H1 (cell line): ENCODE measurements around the gene SLC19A1. TPM values are rescaled to one million over a fixed set of nuclear protein-coding genes. Genes with fewer than 3 reads are reported as not detected.

Experiments
- CTCF ChIA-PET: fragments of 300-600 bp; sonication (Branson Sonifier 250); formaldehyde crosslinking; loops from one replicate; lab custom pipeline; 2021; ENCODE audit not compliant: partially characterized antibody; lab: Charles Lee
- POLR2A ChIA-PET: fragments of 300-600 bp; sonication (Branson Sonifier 250); formaldehyde crosslinking; loops from one replicate; lab custom pipeline; 2021; ENCODE audit warnings: inconsistent platforms; ENCODE audit not compliant: partially characterized antibody; lab: Charles Lee
- DNase-seq, 2 experiments: peaks; one replicate each; pipeline versions ENCODE4 v3.0.0 to v3.0.0-alpha.2; 2010 to 2022; ENCODE audit warnings: low spot score in 2 of 2, low read depth in 1 of 2, mixed read lengths in 1 of 2
- FAIRE-seq: peaks from 2 replicates; lab custom pipeline; 2011; peaks lifted over from hg19 to GRCh38; lab: Jason Lieb, UNC
- H2AFZ ChIP-seq: 2 replicates; pipeline ENCODE4 v1.8.1; 2012; ENCODE audit warnings: low read length, inconsistent platforms
- H2AK5ac ChIP-seq: 2 replicates; pipeline ENCODE4 v1.6.1; 2013; ENCODE audit warnings: low read depth, low read length
- H2BK120ac ChIP-seq: replicated peaks from 2 replicates; pipeline ENCODE3; 2013; ENCODE audit warnings: low read depth, low read length, inconsistent platforms
- H2BK12ac ChIP-seq: 2 replicates; pipeline ENCODE4 v1.6.1; 2013; ENCODE audit warnings: low read depth, low read length
- H2BK15ac ChIP-seq: 2 replicates; pipeline ENCODE4 v1.6.1; 2013; ENCODE audit warnings: low read length
- H2BK20ac ChIP-seq: 2 replicates; pipeline ENCODE4 v1.6.1; 2013; ENCODE audit warnings: low read length
- H2BK5ac ChIP-seq: 2 replicates; pipeline ENCODE4 v1.6.1; 2013; ENCODE audit warnings: low read depth, low read length
- H3K14ac ChIP-seq: 2 replicates; pipeline ENCODE4 v1.6.1; 2013; ENCODE audit warnings: inconsistent platforms; ENCODE audit not compliant: insufficient read length
- H3K18ac ChIP-seq: 2 replicates; pipeline ENCODE4 v1.6.1; 2013; ENCODE audit warnings: low read length; ENCODE audit errors: extremely low read depth
- H3K23ac ChIP-seq: 2 replicates; pipeline ENCODE4 v1.6.1; 2013; ENCODE audit warnings: inconsistent platforms; ENCODE audit not compliant: insufficient read length
- H3K23me2 ChIP-seq: 2 replicates; pipeline ENCODE4 v1.6.1; 2013; ENCODE audit warnings: low read depth, low read length
- H3K27ac ChIP-seq: 2 replicates; pipeline ENCODE4 v1.6.1; 2011; ENCODE audit warnings: low read depth, low read length, inconsistent platforms
- H3K27me3 ChIP-seq, 4 experiments: replicated peaks in 1 of 4; 1 replicate in 1 of 4; 2 replicates in 3 of 4; pipeline versions ENCODE4 v1.6.1 to v1.8.1; 2011 to 2013; ENCODE audit warnings: low read length in 3 of 4, mild to moderate bottlenecking in 3 of 4, inconsistent platforms in 2 of 4, mixed read lengths in 2 of 4, moderate library complexity in 1 of 4; ENCODE audit not compliant: control insufficient read depth in 3 of 4, insufficient read depth in 3 of 4; ENCODE audit errors: extremely low read depth in 1 of 4
- H3K36me3 ChIP-seq, 4 experiments: 2 replicates each; pipeline versions ENCODE4 v1.6.1 to v1.8.1; 2011 to 2013; ENCODE audit warnings: mild to moderate bottlenecking in 4 of 4, low read length in 3 of 4, moderate library complexity in 2 of 4, control low read depth in 1 of 4, inconsistent platforms in 1 of 4; ENCODE audit not compliant: insufficient read depth in 4 of 4, control insufficient read depth in 2 of 4
- H3K4ac ChIP-seq: replicated peaks from 2 replicates; pipeline ENCODE3; 2013; ENCODE audit warnings: low read length, low read depth, mixed read lengths, inconsistent platforms; ENCODE audit not compliant: insufficient read length
- H3K4me1 ChIP-seq, 4 experiments: replicated peaks in 1 of 4; 1 replicate in 1 of 4; 2 replicates in 3 of 4; pipeline versions ENCODE4 v1.6.1 to v1.8.1; 2011 to 2013; ENCODE audit warnings: low read length in 3 of 4, inconsistent platforms in 2 of 4, mixed read lengths in 1 of 4; ENCODE audit not compliant: insufficient read depth in 4 of 4, control insufficient read depth in 3 of 4
- H3K4me2 ChIP-seq, 2 experiments: 2 replicates each; pipeline versions ENCODE4 v1.6.1 to v1.8.1; 2011 to 2013; ENCODE audit warnings: low read depth in 2 of 2, low read length in 2 of 2, control low read depth in 1 of 2, inconsistent platforms in 1 of 2, mild to moderate bottlenecking in 1 of 2; ENCODE audit not compliant: insufficient read depth in 1 of 2
- H3K4me3 ChIP-seq, 4 experiments: fragments of 200-600, 300-600 bp in 1 of 4; sonication (generic), shearing (Covaris generic), sonication (Bioruptor Twin) in 1 of 4; 2 replicates each; pipeline versions ENCODE4 v1.5.1 to v1.8.1; 2011 to 2016; ENCODE audit warnings: low read length in 4 of 4, low read depth in 3 of 4, control low read depth in 2 of 4, inconsistent platforms in 2 of 4, mild to moderate bottlenecking in 2 of 4, mixed read lengths in 1 of 4, moderate library complexity in 1 of 4; ENCODE audit not compliant: insufficient read depth in 2 of 4; ENCODE audit errors: extremely low read depth in 1 of 4
- H3K56ac ChIP-seq: replicated peaks from 2 replicates; pipeline ENCODE3; 2013; ENCODE audit warnings: low read depth, mild to moderate bottlenecking, mixed read lengths, low read length, inconsistent platforms; ENCODE audit not compliant: insufficient read length
- H3K79me1 ChIP-seq: 2 replicates; pipeline ENCODE4 v1.6.1; 2013; ENCODE audit warnings: low read depth, low read length, control low read depth
- H3K79me2 ChIP-seq, 2 experiments: 2 replicates each; pipeline versions ENCODE4 v1.6.1 to v1.8.1; 2012 to 2013; ENCODE audit warnings: low read length in 2 of 2, mild to moderate bottlenecking in 2 of 2, inconsistent platforms in 1 of 2; ENCODE audit not compliant: insufficient read depth in 2 of 2, control insufficient read depth in 1 of 2
- H3K9ac ChIP-seq, 4 experiments: replicated peaks in 1 of 4; 1 replicate in 1 of 4; 2 replicates in 3 of 4; pipeline versions ENCODE4 v1.6.1 to v1.8.1; 2011 to 2013; ENCODE audit warnings: low read depth in 3 of 4, low read length in 3 of 4, control low read depth in 2 of 4, mild to moderate bottlenecking in 2 of 4, moderate library complexity in 2 of 4, inconsistent platforms in 1 of 4; ENCODE audit errors: extremely low read depth in 1 of 4
- H3K9me3 ChIP-seq, 2 experiments: 2 replicates each; pipeline versions ENCODE4 v1.6.1 to v1.8.1; 2012 to 2013; ENCODE audit warnings: mild to moderate bottlenecking in 2 of 2, moderate library complexity in 2 of 2, control low read depth in 1 of 2, inconsistent platforms in 1 of 2, low read depth in 1 of 2, low read length in 1 of 2, mixed read lengths in 1 of 2; ENCODE audit not compliant: insufficient read depth in 2 of 2
- H4K20me1 ChIP-seq, 2 experiments: replicated peaks in 1 of 2; 2 replicates each; pipeline versions ENCODE3 to v1.8.1; 2011 to 2013; ENCODE audit warnings: inconsistent platforms in 2 of 2, low read length in 2 of 2, mild to moderate bottlenecking in 1 of 2; ENCODE audit not compliant: insufficient read depth in 2 of 2, control insufficient read depth in 1 of 2
- H4K5ac ChIP-seq: 2 replicates; pipeline ENCODE4 v1.6.1; 2013; ENCODE audit warnings: low read length, low read depth, mixed read lengths, inconsistent platforms; ENCODE audit not compliant: insufficient read length
- H4K8ac ChIP-seq: 2 replicates; pipeline ENCODE4 v1.8.0; 2013; ENCODE audit warnings: mild to moderate bottlenecking, moderate library complexity, low read length, inconsistent platforms; ENCODE audit not compliant: insufficient read depth; ENCODE audit errors: extremely low read depth
- H4K91ac ChIP-seq: replicated peaks from 2 replicates; pipeline ENCODE3; 2013; ENCODE audit warnings: low read length, mixed read lengths, inconsistent platforms; ENCODE audit not compliant: insufficient read length
- BCL11A ChIP-seq, 2 experiments: IDR thresholded peaks; one replicate each; pipeline ENCODE4 v1.6.1; 2011; ENCODE audit warnings: low read depth in 2 of 2, low read length in 2 of 2, mild to moderate bottlenecking in 2 of 2
- CEBPB ChIP-seq: IDR thresholded peaks from 2 replicates; pipeline ENCODE4 v1.6.1; 2012; ENCODE audit warnings: low read depth, low read length
- CHD2 ChIP-seq: IDR thresholded peaks from 2 replicates; pipeline ENCODE4 v1.6.1; 2012; ENCODE audit warnings: low read length, improper control_type of control experiment
- CREB1 ChIP-seq: IDR thresholded peaks from 2 replicates; pipeline ENCODE4 v1.6.1; 2012; ENCODE audit warnings: inconsistent platforms
- EZH2 ChIP-seq: fragments of 200-600 bp; sonication (generic); IDR thresholded peaks from 2 replicates; pipeline ENCODE4 v1.7.1; 2012; ENCODE audit warnings: low read depth, mild to moderate bottlenecking, moderate library complexity, low read length, inconsistent platforms; ENCODE audit not compliant: severe bottlenecking
- GTF2F1 ChIP-seq: IDR thresholded peaks from 2 replicates; pipeline ENCODE4 v1.6.1; 2012; ENCODE audit warnings: low read depth, low read length, improper control_type of control experiment, borderline replicate concordance
- HDAC6 ChIP-seq: IDR thresholded peaks from one replicate; pipeline ENCODE4 v1.7.1; 2012; ENCODE audit warnings: low read depth, mild to moderate bottlenecking, inconsistent platforms, low read length, moderate library complexity
- JUND ChIP-seq: IDR thresholded peaks from 2 replicates; pipeline ENCODE4 v1.6.1; 2011; ENCODE audit warnings: mild to moderate bottlenecking, improper control_type of control experiment, low read length
- KDM1A ChIP-seq: fragments of 200-600, 300-600 bp; sonication (generic); IDR thresholded peaks from 2 replicates; pipeline ENCODE4 v1.7.1; 2016; ENCODE audit warnings: mild to moderate bottlenecking, low read length, borderline replicate concordance
- NANOG ChIP-seq: IDR thresholded peaks from 2 replicates; pipeline ENCODE4 v1.6.1; 2011; ENCODE audit warnings: low read length, low read depth, mild to moderate bottlenecking, inconsistent platforms; ENCODE audit not compliant: insufficient read depth, poor library complexity, severe bottlenecking
- RNF2 ChIP-seq: fragments of 200-900, 300-1000 bp; sonication (generic); IDR thresholded peaks from 2 replicates; pipeline ENCODE4 v1.7.1; 2016; ENCODE audit warnings: borderline replicate concordance, low read depth, mild to moderate bottlenecking, antibody characterized with exemption, low read length; ENCODE audit not compliant: poor library complexity, severe bottlenecking; ENCODE audit errors: missing control alignments
- RXRA ChIP-seq: IDR thresholded peaks from 2 replicates; pipeline ENCODE4 v1.6.1; 2011; ENCODE audit warnings: low read depth, mild to moderate bottlenecking, low read length, moderate library complexity; ENCODE audit not compliant: insufficient read depth
- SP1 ChIP-seq: IDR thresholded peaks from 2 replicates; pipeline ENCODE4 v1.6.1; 2011; ENCODE audit warnings: low read depth, low read length
- ZNF274 ChIP-seq: IDR thresholded peaks from 2 replicates; pipeline ENCODE4 v1.7.0; 2012; ENCODE audit warnings: low read length, borderline replicate concordance; ENCODE audit errors: extremely low read depth
- WGBS, 2 experiments: shearing (Covaris generic) in 1 of 2; methylation state at CpG; one replicate each; pipeline versions ENCODE4 v1.1.6 to v1.1.7; 2013 to 2015; ENCODE audit warnings: low lambda C conversion rate in 2 of 2, mixed read lengths in 2 of 2, inconsistent platforms in 1 of 2, low coverage in 1 of 2, missing lambda C conversion rate in 1 of 2; ENCODE audit not compliant: insufficient replicate concordance in 2 of 2, insufficient coverage in 1 of 2, insufficient read length in 1 of 2; ENCODE audit errors: extremely low coverage in 1 of 2, missing lambda C conversion rate in 1 of 2; 5-methylcytosine and 5-hydroxymethylcytosine counted together
- polyA plus RNA-seq, 7 experiments: library from polyadenylated mRNA; depleted of rRNA in 3 of 7; stranded (reverse) in 5 of 7; unstranded in 2 of 7; fragments of >200 nt in 5 of 7; fragments of 200-250 nt in 2 of 7; gene quantifications; 1 replicate in 5 of 7; 2 replicates in 1 of 7; 4 replicates in 1 of 7; pipeline versions ENCODE4 v1.2.1 to v1.2.3, GENCODE V29; 2011 to 2013; ENCODE audit warnings: missing spikeins in 2 of 7, mixed read lengths in 2 of 7
- total RNA-seq: library from RNA; stranded (reverse); fragmentation: NEBNext Ultra II Directional; extraction: Animal tissue kit (Norgen Biotek cat#: 25700); gene quantifications from 2 replicates; pipeline ENCODE4 v1.2.1, GENCODE V29; 2021

SLC19A1 gene
- total and polyA plus RNA-seq, 2 of the 8 experiments (the other 6 are each of a cell fraction or from before 2014, with no cell fraction given): 31.6 to 43.8 TPM

- no peak overlapping the region for H2BK120ac ChIP-seq
- no peak overlapping the region for H3K27ac ChIP-seq
- no peaks in the 10 kb centered on the region for H3K36me3 ChIP-seq
- H4K5ac ChIP-seq: no peak overlapping the region
- H2BK12ac ChIP-seq: no peak overlapping the region
- H2BK5ac ChIP-seq: no peak overlapping the region
- FAIRE-seq (no peak), DNase-seq (no peak)
- no peak overlapping the region for H3K18ac ChIP-seq
- no peaks in the 10 kb centered on the region; a peak in 1 of 7 replicates for H3K27me3 ChIP-seq
- CTCF ChIA-PET: interaction anchor here (0.6 to 2.7 kb wide), 3 partner anchors 11 to 17 kb away, joined by 3 to 12 read pairs (median 3); no protein-coding TSS in a partner anchor
- no peak overlapping the region for H4K91ac ChIP-seq
- POLR2A ChIA-PET: interaction anchor here (0.7 kb wide), 1 partner anchor 17 kb away, joined by 3 read pairs; no protein-coding TSS in a partner anchor
- peaks cover 0 to 8% (median 5%) of the 10 kb centered on the region in 4 experiments; a peak in 3 of 7 replicates for H3K4me1 ChIP-seq
- no peaks in the 10 kb centered on the region for H3K79me2 ChIP-seq
- no peaks in the 10 kb centered on the region for H3K9me3 ChIP-seq
- H2BK20ac ChIP-seq: no peak overlapping the region
- no peaks in the 10 kb centered on the region for H3K79me1 ChIP-seq
- no peak overlapping the region for H3K56ac ChIP-seq
- H3K4me2 ChIP-seq: no peak overlapping the region
- 92% methylated on average over 14 of the region's 14 CpGs; no CpG with 5 or more reads in 1 of the 2 experiments for WGBS, 2 experiments
- H3K4me3 ChIP-seq: no peak overlapping the region
- H2AFZ ChIP-seq: no peak overlapping the region
- no peak overlapping the region for H2BK15ac ChIP-seq
- H3K23ac ChIP-seq: no peak overlapping the region
- no peak overlapping the region for H2AK5ac ChIP-seq
- H3K4ac ChIP-seq: no peak overlapping the region
- no peaks in the 10 kb centered on the region for H3K23me2 ChIP-seq
- no peak overlapping the region for H3K14ac ChIP-seq
- no peak overlapping the region for H4K8ac ChIP-seq
- H3K9ac ChIP-seq: no peak overlapping the region
- no peaks in the 10 kb centered on the region for H4K20me1 ChIP-seq
- TF ChIP-seq BCL11A (IDR thresholded peaks at IDR 0.05; ENCODE audit: low read depth in 2 of 2, low read length in 2 of 2) (no peak), EZH2 (no peak), CREB1 (no peak), SP1 (no peak), RXRA (no peak), NANOG (no peak), CEBPB (no peak), KDM1A (no peak), JUND (no peak), GTF2F1 (no peak), ZNF274 (no peak), CHD2 (no peak), HDAC6 (no peak), RNF2 (no peak)
Observed at GRCh38 chr21:45573452-45574035, 31.3 kb upstream of the SLC19A1 start.
